HG03354 (cell line): ENCODE measurements around the gene TFPI.
"Not testable (repeated sequence)": the region's sequence is repeated elsewhere in the genome, so short reads cannot be mapped to it uniquely, and the experiment has no call there.

Source experiments
- ATAC-seq: cut with Tn5 transposase; IDR thresholded peaks from one replicate; pipeline ENCODE4 v1.9.1; 2021; ENCODE audit warnings: mild to moderate bottlenecking; ENCODE audit not compliant: unreplicated experiment, poor library complexity, severe bottlenecking

Gene TFPI

DNA sequence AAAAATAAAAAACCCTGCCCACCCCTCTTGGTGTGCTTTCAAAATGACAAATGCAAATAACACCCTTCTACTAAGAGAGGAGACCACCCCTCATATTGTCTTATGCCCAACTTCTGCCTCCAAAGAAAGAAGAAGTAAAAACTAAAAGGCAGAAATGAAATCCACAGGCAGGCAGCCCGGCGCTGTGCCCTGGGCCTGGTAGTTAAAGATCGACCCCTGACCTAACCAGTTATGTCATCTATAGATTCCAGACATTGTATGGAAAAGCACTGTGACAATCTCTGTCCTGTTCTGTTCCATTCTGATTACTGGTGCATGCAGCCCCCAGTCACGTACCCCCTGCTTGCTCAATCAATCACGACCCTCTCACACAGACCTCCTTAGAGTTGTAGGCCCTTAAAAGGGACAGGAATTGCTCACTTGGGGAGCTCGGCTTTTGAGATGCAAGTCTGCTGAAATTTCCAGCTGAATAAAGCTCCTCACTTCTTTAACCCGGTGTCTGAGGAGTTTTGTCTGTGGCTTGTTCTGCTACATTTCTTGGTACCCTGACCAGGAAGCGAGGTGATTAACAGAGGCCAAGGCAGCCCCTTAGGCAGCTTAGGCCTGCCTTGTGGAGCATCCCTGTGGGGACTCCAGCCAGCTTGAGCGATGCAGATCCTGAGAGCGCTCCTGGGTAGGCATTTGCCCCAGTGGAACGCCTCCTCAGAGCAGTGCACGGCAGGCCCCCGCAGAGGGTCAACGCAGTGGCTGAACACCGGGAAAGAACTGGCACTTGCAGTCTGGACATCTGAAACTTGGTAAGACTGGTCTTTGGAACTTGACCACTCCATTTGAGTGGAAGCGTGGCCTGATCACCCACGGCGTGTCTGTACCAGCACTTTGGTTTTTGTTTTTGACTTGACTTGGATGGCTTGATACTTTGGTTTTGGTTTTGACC is 43.5 kb downstream of the TFPI start:
- ATAC-seq, result not testable (repeated sequence)

DNA sequence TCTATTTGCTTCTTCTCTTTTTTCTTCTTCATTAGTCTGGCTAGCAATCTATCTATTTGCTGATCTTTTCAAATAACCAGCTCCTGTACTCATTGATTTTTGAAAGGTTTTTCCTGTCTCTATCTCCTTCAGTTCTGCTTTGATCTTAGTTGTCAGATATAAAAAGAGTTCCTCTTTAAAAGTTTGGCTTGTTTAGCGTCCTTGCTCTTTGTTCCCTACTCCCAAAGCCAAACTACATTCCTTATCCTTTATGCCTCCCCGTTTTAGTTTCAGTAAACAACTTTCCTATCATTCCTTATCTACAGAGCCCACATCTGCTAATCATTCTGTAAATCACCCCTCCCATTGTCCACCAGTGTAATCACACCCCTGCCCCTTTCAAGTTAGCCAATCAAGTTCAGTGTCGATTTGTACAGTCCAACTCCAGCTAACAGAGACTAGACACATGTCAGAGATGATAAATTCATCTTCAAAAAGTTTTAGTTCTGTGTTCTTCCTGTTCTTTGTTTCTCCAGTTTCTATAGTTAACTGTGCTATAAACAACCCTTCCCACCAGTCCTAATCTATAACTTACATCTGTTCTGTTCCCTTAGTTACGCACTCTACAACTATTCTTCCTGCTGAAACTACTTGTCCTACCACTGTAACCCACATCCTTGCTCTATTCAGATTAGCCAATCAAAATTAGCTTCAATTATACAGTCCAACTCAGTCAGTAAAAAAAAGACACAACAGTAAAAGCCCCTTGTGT is 44.4 kb downstream of the TFPI start:
- ATAC-seq, result no peak

DNA sequence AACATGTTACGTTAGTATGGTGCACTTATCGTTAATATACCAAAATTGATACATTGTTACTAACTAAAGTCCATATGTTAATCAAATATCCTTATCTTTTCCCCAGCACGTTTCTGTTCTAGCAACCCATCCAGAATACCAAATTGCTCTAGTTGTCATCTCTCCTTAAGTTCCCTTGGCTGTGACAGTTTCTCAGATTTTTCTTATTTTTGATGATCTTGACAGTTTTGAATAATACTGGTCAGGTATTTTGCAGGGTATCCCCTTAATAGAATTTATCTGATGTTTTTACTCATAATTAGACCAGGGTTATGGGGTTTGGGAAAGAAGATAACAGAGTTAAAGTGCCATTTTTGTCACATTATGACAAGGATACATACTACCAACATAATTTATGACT is 47.8 kb downstream of the TFPI start:
- ATAC-seq, result no peak

DNA sequence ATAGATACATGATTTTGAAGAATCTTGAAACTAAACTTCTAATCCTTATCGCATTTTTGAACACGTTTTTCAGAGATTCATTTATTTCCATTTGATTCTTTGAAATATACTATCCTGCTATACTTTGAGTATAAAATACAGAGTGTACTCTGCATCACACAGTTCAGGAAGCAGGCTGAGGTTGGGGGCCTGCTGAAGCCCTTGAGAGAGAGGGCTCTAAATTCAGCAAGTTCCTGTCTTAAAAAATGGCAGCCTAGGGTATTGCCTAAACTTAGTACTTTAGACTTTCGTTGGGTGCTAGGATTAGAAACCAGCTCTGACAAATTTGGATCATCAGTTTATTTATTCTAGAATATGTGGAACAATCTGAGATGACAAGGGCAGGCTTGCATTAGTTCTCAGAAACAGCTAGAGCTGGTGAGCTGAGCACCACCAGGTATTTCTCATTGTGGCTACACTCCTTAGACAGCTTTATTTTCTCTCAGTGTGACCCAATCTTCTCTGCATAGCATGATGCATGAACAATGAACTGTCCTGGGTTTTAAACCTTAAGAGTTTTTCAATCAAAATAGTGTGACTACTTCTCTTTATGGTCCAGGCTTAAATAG is 49.1 kb downstream of the TFPI start:
- ATAC-seq, result no peak

DNA sequence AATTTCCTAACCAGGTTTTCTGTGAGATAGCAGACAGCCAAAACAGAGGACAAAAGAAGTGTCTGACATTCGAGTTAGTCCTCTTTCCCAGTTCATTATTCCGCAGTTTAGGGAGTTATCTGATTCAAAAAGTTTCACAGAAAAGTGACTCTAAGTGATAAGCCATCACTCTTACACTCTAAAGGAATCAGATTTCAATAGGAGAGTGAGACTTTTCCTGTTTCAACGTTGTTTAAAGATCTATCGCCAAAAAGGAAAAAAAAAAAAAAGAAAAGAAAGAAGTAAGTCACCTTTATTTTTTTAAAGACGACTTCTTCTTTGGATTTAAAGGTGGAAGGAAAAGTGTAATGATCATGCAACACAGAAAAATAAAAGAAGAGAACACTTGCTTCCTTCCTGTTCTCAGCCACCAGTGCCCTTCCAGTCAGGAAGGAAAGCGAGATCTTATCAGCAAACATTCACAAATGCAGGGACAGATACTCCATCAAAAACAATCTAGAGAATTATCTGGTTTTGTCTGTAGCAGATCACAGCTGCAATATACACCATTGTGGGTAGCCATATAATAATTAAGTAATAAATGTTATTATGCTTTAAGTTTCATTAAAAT is 49.8 kb downstream of the TFPI start:
- no peak for ATAC-seq

DNA sequence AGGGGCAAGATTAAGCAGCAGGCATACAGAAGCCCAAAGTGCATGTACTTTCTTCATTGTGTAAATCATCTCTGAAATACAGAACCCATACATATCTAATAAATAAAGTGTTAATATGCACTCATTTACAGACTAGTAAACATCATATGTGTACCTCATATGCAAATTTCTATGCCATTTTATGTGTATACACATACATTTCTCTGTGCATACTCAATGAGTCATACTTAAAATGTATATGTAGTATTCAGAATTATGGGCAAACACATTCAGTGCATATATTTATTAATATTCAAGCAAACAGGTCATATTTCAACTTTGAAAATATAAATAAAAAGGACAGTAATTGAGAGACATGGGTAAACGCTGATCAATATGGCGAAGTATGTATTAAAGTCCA is 50.5 kb downstream of the TFPI start:
- ATAC-seq, result no peak

DNA sequence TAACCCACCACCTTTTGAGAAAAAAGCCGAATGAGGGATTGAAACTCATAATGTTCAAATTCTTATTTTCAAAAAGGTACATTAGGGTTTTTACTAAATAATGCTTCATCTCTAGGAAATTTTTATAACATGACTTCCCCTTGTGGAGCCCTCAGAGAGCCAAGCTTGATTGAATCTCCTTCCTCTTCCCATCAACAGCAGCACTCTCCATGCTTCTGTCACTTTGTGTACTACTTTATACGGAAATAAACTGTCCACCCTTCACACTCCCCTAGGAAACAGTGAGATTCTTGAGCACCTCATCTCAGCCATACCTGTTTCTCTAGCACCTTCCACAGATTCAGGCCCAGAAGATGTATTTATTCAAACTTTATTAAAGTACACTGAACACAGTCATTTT is 51.8 kb downstream of the TFPI start:
- no peak for ATAC-seq

DNA sequence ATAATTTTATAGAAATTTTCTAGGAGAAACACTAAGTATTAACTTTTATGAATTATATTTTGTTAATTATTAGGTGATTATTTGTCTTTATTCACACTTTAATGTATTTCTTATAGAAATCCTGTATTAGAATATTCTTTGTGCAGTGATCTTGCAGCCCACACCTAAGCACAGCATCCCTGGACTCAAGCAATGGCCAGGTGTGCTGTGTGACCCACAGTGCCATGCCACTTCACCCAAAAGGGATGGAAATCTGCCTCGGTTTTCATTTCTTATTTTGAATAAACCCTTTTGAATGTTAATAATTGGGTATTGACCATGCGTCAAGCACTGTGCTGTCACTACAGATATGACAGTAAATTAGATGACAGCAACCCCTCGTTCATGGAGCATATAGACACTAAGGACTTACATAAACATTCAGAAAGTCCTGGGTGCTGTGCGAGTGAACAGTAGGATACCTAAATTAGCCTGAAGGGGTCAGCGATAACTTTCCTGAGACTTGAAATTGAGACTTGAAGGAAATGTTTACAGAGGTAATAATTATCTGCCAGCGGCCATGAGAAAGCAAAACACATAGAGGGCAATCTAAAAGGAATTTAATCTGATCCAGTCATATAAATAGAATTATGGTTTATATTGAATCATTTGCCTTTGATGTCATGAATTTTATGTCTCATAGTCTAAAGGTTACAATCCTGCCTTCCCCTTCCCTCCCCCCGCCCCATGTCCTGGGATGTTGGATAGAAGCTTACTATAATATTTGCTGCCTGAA is 53.5 kb downstream of the TFPI start:
- no peak for ATAC-seq

DNA sequence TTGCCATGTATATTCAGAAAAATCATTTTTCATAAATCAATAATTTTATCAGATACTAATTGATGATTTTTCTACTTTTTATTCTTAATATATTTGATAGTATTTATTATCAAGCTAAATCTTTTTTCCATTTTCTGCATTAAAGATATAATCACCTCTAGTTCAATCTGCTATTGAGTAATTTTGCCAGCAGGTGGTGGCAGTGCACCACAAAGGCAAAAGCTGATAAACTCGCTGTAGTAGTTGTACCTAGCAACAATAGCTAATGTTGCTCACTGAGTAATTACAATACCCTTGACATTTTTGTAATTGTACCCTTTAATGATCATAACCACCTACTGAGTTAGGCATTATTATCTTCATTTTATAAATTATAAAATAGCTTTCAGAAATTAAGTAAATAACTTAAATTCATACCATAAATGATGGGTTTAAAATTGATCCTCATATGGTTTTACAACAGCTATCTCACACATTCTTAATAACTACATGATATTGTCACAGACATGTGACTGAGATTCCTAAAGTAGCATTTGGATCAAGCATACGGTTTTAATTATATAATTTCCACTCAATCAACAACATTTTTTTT is 54.2 kb downstream of the TFPI start:
- ATAC-seq, result peak; percentile 98

DNA sequence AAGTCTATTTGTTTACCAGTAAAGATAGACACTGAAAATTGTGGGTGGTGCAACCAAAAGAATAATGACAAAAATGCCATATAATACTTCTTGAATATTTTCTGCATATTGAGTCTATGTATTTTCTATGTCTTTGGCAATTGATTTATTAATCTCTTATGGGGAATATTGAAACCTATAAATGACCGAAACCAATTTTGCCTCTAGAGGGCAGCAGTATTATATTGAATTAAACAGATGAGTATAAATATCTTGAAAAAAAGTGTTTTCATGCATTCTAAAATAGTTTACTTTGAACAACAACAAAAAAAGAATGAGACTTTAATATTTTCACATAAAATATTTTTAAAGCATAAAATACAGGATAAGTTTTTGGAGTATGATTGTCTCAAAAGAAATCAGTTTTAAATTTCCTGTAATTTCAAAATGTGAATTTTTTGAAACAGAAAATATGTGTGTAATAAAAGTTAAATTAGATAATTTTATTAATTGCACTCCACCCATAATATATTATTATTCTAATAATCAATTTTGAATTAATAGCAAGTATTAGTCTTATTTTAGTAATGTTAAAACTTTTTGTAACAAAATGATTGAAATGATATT is 56.3 kb downstream of the TFPI start:
- ATAC-seq, result no peak

DNA sequence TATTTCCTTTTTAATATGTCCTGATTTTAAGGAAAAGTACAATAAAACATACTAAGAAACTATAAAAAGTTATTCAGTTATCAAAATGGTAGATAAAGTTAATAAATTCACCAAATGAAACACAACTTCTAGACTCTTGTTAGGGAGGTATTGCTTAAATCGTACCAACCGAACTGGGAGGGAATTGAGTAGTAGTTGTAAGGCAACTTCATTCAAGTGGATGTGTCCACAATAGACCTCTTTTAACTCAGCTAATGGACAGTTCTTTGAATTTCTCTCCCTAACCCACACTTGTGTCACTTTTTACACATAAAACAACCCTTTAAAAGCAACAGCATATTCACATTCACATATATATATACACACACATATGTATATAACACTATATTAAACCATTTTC is 57.1 kb downstream of the TFPI start:
- no peak for ATAC-seq

DNA sequence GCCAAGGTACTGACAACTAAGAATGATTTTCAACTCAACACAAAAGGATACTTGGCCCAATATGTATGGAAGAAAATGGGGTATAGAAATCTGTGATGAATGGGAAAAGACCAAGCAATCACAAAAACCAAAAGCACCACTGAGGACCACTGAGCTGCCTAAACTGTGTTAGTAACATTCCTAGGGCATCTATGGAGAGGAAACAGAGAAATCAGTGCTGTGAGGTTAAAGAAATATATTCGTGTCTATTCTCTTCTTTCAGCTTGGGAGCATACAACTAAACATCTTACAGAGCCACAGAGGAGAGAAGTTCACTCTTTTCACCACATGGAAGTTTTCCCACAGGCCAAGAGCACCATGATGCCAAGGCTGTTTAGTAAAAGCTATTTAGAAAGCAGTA is 58.9 kb downstream of the TFPI start:
- no peak for ATAC-seq

DNA sequence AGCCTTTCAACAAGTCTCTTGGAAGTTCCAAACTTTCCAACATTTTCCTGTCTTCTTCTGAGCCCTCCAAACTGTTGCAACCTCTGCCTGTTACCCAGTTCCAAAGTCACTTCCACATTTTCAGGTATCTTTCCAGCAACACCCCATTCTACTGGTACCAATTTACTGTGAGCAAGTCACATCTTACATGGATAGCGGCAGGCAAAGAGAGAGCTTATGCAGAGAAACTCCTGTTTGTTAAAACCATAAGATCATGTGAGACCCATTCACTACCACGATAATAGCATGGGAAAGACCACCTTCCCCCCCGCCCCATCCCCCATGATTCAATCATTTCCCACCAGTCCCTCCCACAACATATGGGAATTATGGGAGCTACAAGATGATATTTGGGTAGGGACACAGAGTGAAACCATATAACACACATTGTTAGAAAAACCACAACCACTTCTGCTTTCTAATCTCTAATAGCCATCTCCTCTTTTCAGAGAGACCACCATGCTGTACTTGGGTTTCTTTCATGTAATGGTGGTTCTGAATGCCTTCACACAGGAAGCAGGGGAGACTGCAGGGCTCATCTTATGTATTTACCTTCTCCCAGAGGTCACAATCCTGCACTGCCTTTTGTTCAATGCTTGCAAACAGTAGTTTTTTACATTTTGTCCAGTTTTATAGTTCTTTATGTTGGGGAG is 60.2 kb downstream of the TFPI start:
- ATAC-seq, result no peak

DNA sequence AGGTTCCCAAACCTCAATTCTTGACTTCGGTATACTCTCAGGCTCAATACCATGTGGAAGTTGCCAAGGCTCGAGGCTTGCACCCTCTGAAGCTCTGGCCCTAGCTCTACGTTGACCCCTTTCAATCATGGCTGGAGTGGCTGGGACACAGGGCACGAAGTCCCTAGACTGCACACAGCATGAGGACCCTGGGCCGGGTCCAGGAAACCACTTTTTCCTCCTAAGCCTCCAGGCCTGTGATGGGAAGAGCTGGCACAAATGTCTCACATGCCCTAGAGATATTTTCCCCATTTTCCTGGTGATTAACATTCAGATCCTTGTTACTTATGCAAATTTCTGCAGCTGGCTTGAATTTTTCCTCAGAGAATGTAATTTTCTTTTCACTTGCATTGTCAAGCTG is 61.1 kb downstream of the TFPI start:
- ATAC-seq, result no peak

DNA sequence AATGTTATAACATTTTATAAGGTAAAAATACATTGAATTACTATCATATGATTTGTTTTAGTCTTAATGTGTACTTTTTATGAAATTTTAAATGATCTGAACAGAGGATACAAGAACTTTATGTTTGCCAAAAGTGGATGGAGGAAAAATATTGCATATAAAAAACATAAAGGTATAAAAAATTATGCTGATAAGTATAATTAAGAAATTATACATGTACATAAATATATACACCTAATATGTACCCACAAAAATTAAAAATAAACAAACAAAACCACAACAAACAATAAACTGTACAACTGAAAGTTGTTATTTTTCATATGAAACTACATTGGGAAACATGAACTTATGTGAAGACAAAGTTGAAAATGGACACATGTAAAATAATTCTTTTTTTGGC is 68.0 kb downstream of the TFPI start:
- ATAC-seq, result no peak

DNA sequence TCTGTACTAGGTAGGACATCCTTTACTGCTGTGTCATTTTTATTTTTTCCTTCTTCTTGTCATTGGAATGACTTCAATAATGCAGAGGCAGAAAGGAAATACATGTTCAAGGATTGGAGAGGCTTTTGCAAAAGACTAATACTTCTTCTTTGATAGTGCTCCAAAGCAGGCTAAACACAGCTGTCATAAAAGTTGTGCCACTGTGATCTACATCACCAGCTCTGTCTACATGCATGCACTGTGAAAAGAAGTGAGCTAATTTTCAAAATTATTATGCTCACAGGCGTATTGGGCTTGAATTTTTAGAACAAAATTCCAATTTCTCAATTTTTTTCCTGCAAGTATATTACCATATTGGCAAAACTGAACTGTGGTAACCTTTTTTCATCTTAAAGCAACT is 68.7 kb downstream of the TFPI start:
- no peak for ATAC-seq

DNA sequence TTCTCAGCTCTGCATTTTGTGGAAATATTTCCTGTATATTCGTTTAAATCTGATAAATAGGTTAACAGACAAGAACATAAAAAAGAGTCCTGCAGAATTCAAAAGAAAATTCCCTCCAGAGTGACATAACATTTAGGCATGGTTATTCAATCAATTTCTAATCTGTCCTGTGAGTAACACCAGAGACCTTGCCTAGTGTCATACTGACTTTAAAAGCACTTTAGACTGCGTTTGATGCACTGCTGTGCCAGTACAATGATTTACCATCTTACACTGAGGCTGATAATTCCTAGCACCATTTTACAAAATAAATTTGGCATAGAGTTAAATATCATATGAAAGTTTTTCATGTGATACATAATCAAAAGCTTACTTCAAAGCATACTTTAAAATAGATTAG is 70.7 kb downstream of the TFPI start:
- no peak for ATAC-seq

DNA sequence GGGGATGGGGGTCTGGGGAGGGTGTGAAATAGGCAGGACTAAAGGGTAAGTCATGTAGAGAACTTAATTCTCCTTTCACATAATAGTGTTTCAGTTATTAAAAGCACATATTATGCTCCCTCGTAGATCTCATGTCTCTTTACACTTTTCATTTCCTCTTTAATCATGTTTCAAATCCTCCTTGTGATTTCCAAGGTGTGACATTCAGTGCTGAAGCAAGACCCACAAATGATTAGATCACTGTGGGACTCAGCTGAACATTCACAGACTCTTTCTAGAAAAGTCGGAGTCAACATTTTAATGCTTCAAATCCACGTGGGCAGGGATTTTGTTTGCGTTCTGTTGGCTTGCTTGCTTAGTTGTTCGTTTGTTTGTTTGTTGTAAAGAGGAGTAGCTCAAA is 71.4 kb downstream of the TFPI start:
- no peak for ATAC-seq
